Mesendoderm (in vitro differentiated cells): ENCODE data around the gene GPR62.

Source experiments
- DNase-seq: peaks from one replicate; pipeline ENCODE4 v3.0.0; 2013
- H2AK5ac ChIP-seq: 2 replicates; pipeline ENCODE4 v1.6.1; 2013; ENCODE audit warnings: low read length, inconsistent platforms
- H2BK120ac ChIP-seq: 2 replicates; pipeline ENCODE4 v1.6.1; 2013; ENCODE audit warnings: low read depth, mild to moderate bottlenecking, low read length, moderate library complexity, mixed read lengths
- H2BK15ac ChIP-seq: replicated peaks from 2 replicates; pipeline ENCODE4 v1.6.1; 2013; ENCODE audit warnings: low read depth, mild to moderate bottlenecking, moderate library complexity
- H2BK5ac ChIP-seq: 2 replicates; pipeline ENCODE4 v1.6.1; 2013; ENCODE audit warnings: low read length, inconsistent platforms
- H3K18ac ChIP-seq: 2 replicates; pipeline ENCODE4 v1.6.1; 2013; ENCODE audit warnings: mild to moderate bottlenecking, low read length, mixed read lengths
- H3K23ac ChIP-seq: one replicate; pipeline ENCODE4 v1.6.1; 2013; ENCODE audit warnings: low read length
- H3K27ac ChIP-seq: 2 replicates; pipeline ENCODE4 v1.5.1; 2013; ENCODE audit warnings: low read depth, mild to moderate bottlenecking, inconsistent platforms, low read length, moderate library complexity
- H3K27me3 ChIP-seq: 2 replicates; pipeline ENCODE4 v1.6.1; 2013; ENCODE audit warnings: low read length, control low read depth, mild to moderate bottlenecking, inconsistent platforms; ENCODE audit not compliant: insufficient read depth, poor library complexity
- H3K36me3 ChIP-seq: 2 replicates; pipeline ENCODE4 v1.6.1; 2013; ENCODE audit warnings: low read length, inconsistent platforms; ENCODE audit not compliant: control insufficient read depth, insufficient read depth
- H3K4ac ChIP-seq: one replicate; pipeline ENCODE4 v1.6.1; 2013; ENCODE audit warnings: low read depth, mild to moderate bottlenecking, low read length, moderate library complexity
- H3K4me1 ChIP-seq: 2 replicates; pipeline ENCODE4 v1.6.1; 2013; ENCODE audit warnings: low read depth, low read length, inconsistent platforms; ENCODE audit not compliant: control insufficient read depth
- H3K4me2 ChIP-seq: 2 replicates; pipeline ENCODE4 v1.6.1; 2013; ENCODE audit warnings: low read length
- H3K4me3 ChIP-seq: 2 replicates; pipeline ENCODE4 v1.5.1; 2013; ENCODE audit warnings: mild to moderate bottlenecking, low read length
- H3K56ac ChIP-seq: one replicate; pipeline ENCODE4 v1.6.1; 2013; ENCODE audit warnings: low read length
- H3K79me1 ChIP-seq: 2 replicates; pipeline ENCODE4 v1.6.1; 2013; ENCODE audit warnings: low read length, inconsistent platforms
- H3K79me2 ChIP-seq: 2 replicates; pipeline ENCODE4 v1.6.1; 2013; ENCODE audit warnings: mild to moderate bottlenecking, low read length; ENCODE audit not compliant: control insufficient read depth, insufficient read depth
- H3K9ac ChIP-seq: 2 replicates; pipeline ENCODE4 v1.6.1; 2013; ENCODE audit warnings: low read length, inconsistent platforms
- H4K5ac ChIP-seq: one replicate; pipeline ENCODE4 v1.6.1; 2013; ENCODE audit warnings: low read length
- H4K8ac ChIP-seq: one replicate; pipeline ENCODE4 v1.6.1; 2013; ENCODE audit warnings: low read depth, mild to moderate bottlenecking, control low read depth, low read length, moderate library complexity
- WGBS: extraction: QIAGEN DNeasy Blood & Tissue Kit; methylation state at CpG from one replicate; pipeline ENCODE4 v1.1.7; 2013; ENCODE audit warnings: low lambda C conversion rate, missing lambda C conversion rate; ENCODE audit not compliant: insufficient coverage; ENCODE audit errors: extremely low coverage; 5-methylcytosine and 5-hydroxymethylcytosine counted together

The GPR62 gene

GRCh38 chr3:51998774-51999173 lies 43.6 kb downstream of the GPR62 start:
- no peak overlapping the region for H3K9ac ChIP-seq
- H2BK15ac ChIP-seq = no peak overlapping the region
- H3K27me3 ChIP-seq = no peaks in the 10 kb centered on the region
- peaks cover 10% of the 10 kb centered on the region for H3K4me1 ChIP-seq
- H3K27ac ChIP-seq = no peak overlapping the region
- H4K5ac ChIP-seq = no peak overlapping the region
- H3K79me2 ChIP-seq = peaks cover 18% of the 10 kb centered on the region
- H3K4me2 ChIP-seq = no peak overlapping the region
- no peak overlapping the region for H3K56ac ChIP-seq
- WGBS = no CpG with 5 or more reads among the region's 7 CpGs
- no peak overlapping the region for H2AK5ac ChIP-seq
- no peak overlapping the region for H2BK120ac ChIP-seq
- peaks cover 14% of the 10 kb centered on the region for H3K79me1 ChIP-seq
- H3K36me3 ChIP-seq = peaks cover 9% of the 10 kb centered on the region
- no peak for DNase-seq
- no peak overlapping the region for H3K23ac ChIP-seq
- H3K4me3 ChIP-seq = no peak overlapping the region
- no peak overlapping the region for H4K8ac ChIP-seq
- no peak overlapping the region for H3K18ac ChIP-seq
- H2BK5ac ChIP-seq = no peak overlapping the region
- H3K4ac ChIP-seq = no peak overlapping the region

GRCh38 chr3:51999846-52000245 lies 44.7 kb downstream of the GPR62 start:
- no peak overlapping the region for H4K8ac ChIP-seq
- no CpG with 5 or more reads among the region's 2 CpGs for WGBS
- H2BK15ac ChIP-seq = no peak overlapping the region
- H2BK120ac ChIP-seq = no peak overlapping the region
- H3K9ac ChIP-seq = no peak overlapping the region
- H3K23ac ChIP-seq = no peak overlapping the region
- H3K4me1 ChIP-seq = peaks cover 2% of the 10 kb centered on the region
- H2BK5ac ChIP-seq = no peak overlapping the region
- H3K4me2 ChIP-seq = no peak overlapping the region
- no peak overlapping the region for H3K18ac ChIP-seq
- no peak overlapping the region for H3K4ac ChIP-seq
- H3K4me3 ChIP-seq = no peak overlapping the region
- no peaks in the 10 kb centered on the region for H3K27me3 ChIP-seq
- H3K79me2 ChIP-seq = peaks cover 8% of the 10 kb centered on the region
- no peak overlapping the region for H3K56ac ChIP-seq
- no peaks in the 10 kb centered on the region for H3K36me3 ChIP-seq
- no peak overlapping the region for H2AK5ac ChIP-seq
- DNase-seq = no peak
- H3K79me1 ChIP-seq = peaks cover 6% of the 10 kb centered on the region
- no peak overlapping the region for H4K5ac ChIP-seq
- H3K27ac ChIP-seq = no peak overlapping the region

GRCh38 chr3:52001443-52001974 lies 46.3 kb downstream of the GPR62 start:
- Histone ChIP-seq H4K8ac (no peak overlapping the region), H3K27ac (no peak overlapping the region), H3K23ac (no peak overlapping the region), H2AK5ac (no peak overlapping the region), H2BK5ac (no peak overlapping the region), H3K27me3 (no peaks in the 10 kb centered on the region), H3K36me3 (no peaks in the 10 kb centered on the region), H3K4me3 (no peak overlapping the region), H3K9ac (no peak overlapping the region), H3K79me2 (no peaks in the 10 kb centered on the region), H3K4me2 (no peak overlapping the region), H3K18ac (no peak overlapping the region), H4K5ac (no peak overlapping the region), H3K4me1 (peaks cover 7% of the 10 kb centered on the region), H3K56ac (peak overlapping the region; percentile 37), H2BK120ac (no peak overlapping the region), H2BK15ac (no peak overlapping the region), H3K79me1 (no peaks in the 10 kb centered on the region), H3K4ac (no peak overlapping the region)
- DNase-seq = peak; percentile 94
- WGBS = no CpG with 5 or more reads among the region's 18 CpGs

GRCh38 chr3:52002748-52003147 lies 47.6 kb downstream of the GPR62 start:
- H3K79me1 ChIP-seq = no peaks in the 10 kb centered on the region
- peaks cover 7% of the 10 kb centered on the region for H3K4me1 ChIP-seq
- H3K4me3 ChIP-seq = no peak overlapping the region
- no peak overlapping the region for H3K27ac ChIP-seq
- no peaks in the 10 kb centered on the region for H3K27me3 ChIP-seq
- no peak overlapping the region for H3K23ac ChIP-seq
- no peak overlapping the region for H3K9ac ChIP-seq
- no peak overlapping the region for H3K4me2 ChIP-seq
- H2BK5ac ChIP-seq = no peak overlapping the region
- H4K5ac ChIP-seq = no peak overlapping the region
- no peak overlapping the region for H3K18ac ChIP-seq
- no peak for DNase-seq
- H4K8ac ChIP-seq = no peak overlapping the region
- H3K79me2 ChIP-seq = no peaks in the 10 kb centered on the region
- H3K56ac ChIP-seq = no peak overlapping the region
- no peak overlapping the region for H2AK5ac ChIP-seq
- H2BK120ac ChIP-seq = no peak overlapping the region
- WGBS = no CpG with 5 or more reads among the region's 6 CpGs
- H3K4ac ChIP-seq = no peak overlapping the region
- no peak overlapping the region for H2BK15ac ChIP-seq
- H3K36me3 ChIP-seq = no peaks in the 10 kb centered on the region

- no peaks in the 10 kb centered on the region for H3K79me1 ChIP-seq
- H2BK120ac ChIP-seq = no peak overlapping the region
- H2BK15ac ChIP-seq = no peak overlapping the region
- peak; percentile 80 for DNase-seq
- no peak overlapping the region for H3K23ac ChIP-seq
- no peak overlapping the region for H2AK5ac ChIP-seq
- no peak overlapping the region for H2BK5ac ChIP-seq
- H3K4me1 ChIP-seq = peaks cover 5% of the 10 kb centered on the region
- H3K9ac ChIP-seq = no peak overlapping the region
- H3K27ac ChIP-seq = no peak overlapping the region
- no peaks in the 10 kb centered on the region for H3K79me2 ChIP-seq
- no peak overlapping the region for H4K5ac ChIP-seq
- H3K18ac ChIP-seq = no peak overlapping the region
- WGBS = no CpG with 5 or more reads among the region's 16 CpGs
- no peak overlapping the region for H3K4me2 ChIP-seq
- no peaks in the 10 kb centered on the region for H3K36me3 ChIP-seq
- no peaks in the 10 kb centered on the region for H3K27me3 ChIP-seq
- no peak overlapping the region for H3K56ac ChIP-seq
- no peak overlapping the region for H3K4ac ChIP-seq
- H3K4me3 ChIP-seq = no peak overlapping the region
- H4K8ac ChIP-seq = no peak overlapping the region
Measured at GRCh38 chr3:52004163-52004787, 49.1 kb downstream of the GPR62 start.

- no peak overlapping the region for H3K27ac ChIP-seq
- no peaks in the 10 kb centered on the region for H3K79me1 ChIP-seq
- H3K56ac ChIP-seq = peak overlapping the region; percentile 77
- no peak overlapping the region for H3K4me2 ChIP-seq
- peaks cover 5% of the 10 kb centered on the region for H3K4me1 ChIP-seq
- H2BK5ac ChIP-seq = no peak overlapping the region
- no peak overlapping the region for H3K18ac ChIP-seq
- H3K4me3 ChIP-seq = no peak overlapping the region
- H4K8ac ChIP-seq = no peak overlapping the region
- no peak overlapping the region for H2BK120ac ChIP-seq
- no peak overlapping the region for H3K23ac ChIP-seq
- no peak overlapping the region for H2BK15ac ChIP-seq
- no peaks in the 10 kb centered on the region for H3K79me2 ChIP-seq
- no peaks in the 10 kb centered on the region for H3K36me3 ChIP-seq
- DNase-seq = no peak
- H3K27me3 ChIP-seq = no peaks in the 10 kb centered on the region
- H2AK5ac ChIP-seq = no peak overlapping the region
- no CpG with 5 or more reads among the region's 4 CpGs for WGBS
- H3K4ac ChIP-seq = no peak overlapping the region
- no peak overlapping the region for H3K9ac ChIP-seq
- no peak overlapping the region for H4K5ac ChIP-seq
Measured at GRCh38 chr3:52004906-52005395, 49.8 kb downstream of the GPR62 start.
